Suprapubic skin (tissue), 4 donors: ENCODE measurements around the gene ALDH1L1. TPM values are rescaled to one million over a fixed set of nuclear protein-coding genes. Genes with fewer than 3 reads are reported as not detected.

Experiments used
- DNase-seq, 2 donors: peaks; one replicate each; pipeline ENCODE4 v3.0.0-alpha.2; 2019; ENCODE audit warnings: low spot score in 2 of 2
- H3K27ac ChIP-seq: fragments of 200-600 bp; sonication (generic); one replicate; pipeline ENCODE4 v1.5.1; 2019
- H3K27me3 ChIP-seq: fragments of 200-600 bp; sonication (generic); one replicate; pipeline ENCODE4 v1.5.1; 2019
- H3K36me3 ChIP-seq: fragments of 200-600 bp; sonication (generic); one replicate; pipeline ENCODE4 v1.5.1; 2019
- H3K4me1 ChIP-seq: fragments of 200-600 bp; sonication (generic); one replicate; pipeline ENCODE4 v1.5.1; 2019
- H3K4me3 ChIP-seq: fragments of 200-600 bp; sonication (generic); one replicate; pipeline ENCODE4 v1.5.1; 2019; ENCODE audit warnings: mild to moderate bottlenecking
- H3K9me3 ChIP-seq: fragments of 200-600 bp; sonication (generic); one replicate; pipeline ENCODE4 v1.5.1; 2019
- CTCF ChIP-seq, 2 donors: fragments of 200-600 bp in 1 of 2; fragments of 450-650 bp in 1 of 2; sonication (generic) in 1 of 2; IDR thresholded peaks; one replicate each; pipeline ENCODE4 v1.5.1; 2016 to 2019; ENCODE audit warnings: antibody characterized with exemption in 2 of 2, mild to moderate bottlenecking in 1 of 2, moderate library complexity in 1 of 2
- EP300 ChIP-seq: sonication (generic); formaldehyde crosslinking; IDR thresholded peaks from one replicate; pipeline ENCODE4 v1.6.1; 2017; ENCODE audit warnings: antibody characterized with exemption
- POLR2A ChIP-seq, 2 donors: fragments of 450-650 bp; IDR thresholded peaks; one replicate each; pipeline ENCODE4 v1.6.1; 2017; ENCODE audit warnings: antibody characterized with exemption in 2 of 2, mild to moderate bottlenecking in 2 of 2, moderate library complexity in 2 of 2
- POLR2AphosphoS5 ChIP-seq, 3 donors: sonication (generic); formaldehyde crosslinking; IDR thresholded peaks; one replicate each; pipeline ENCODE4 v1.6.1; 2017; ENCODE audit warnings: antibody characterized with exemption in 3 of 3
- WGBS: methylation state at CpG from one replicate; pipeline ENCODE4 v1.1.5; 2018; 5-methylcytosine and 5-hydroxymethylcytosine counted together
- total RNA-seq, 4 donors: library from RNA; depleted of rRNA; stranded (reverse); fragments of >200 nt; gene quantifications; one replicate each; pipeline ENCODE4 v1.1.0, GENCODE V29; 2016

ALDH1L1 gene
- total RNA-seq, 4 donors from 2014 or later = 5.1 to 8.5 (median 7.4) TPM

- no peak overlapping the region for H3K4me3 ChIP-seq
Observed at GRCh38 chr3:126125341-126125740, 55.0 kb downstream of the ALDH1L1 start.

GRCh38 chr3:126124896-126125295 is 55.5 kb downstream of the ALDH1L1 start:
- Histone ChIP-seq H3K36me3 (no peaks in the 10 kb centered on the region), H3K4me1 (peaks cover 6% of the 10 kb centered on the region), H3K27me3 (no peaks in the 10 kb centered on the region), H3K9me3 (no peaks in the 10 kb centered on the region), H3K27ac (no peak overlapping the region), H3K4me3 (no peak overlapping the region)
- DNase-seq = peak; percentile 35 to 48
- no peak for TF ChIP-seq POLR2A (IDR thresholded peaks at IDR 0.05)
- TF ChIP-seq CTCF (IDR thresholded peaks at IDR 0.05) = no peak
- 80% methylated on average over 9 of the region's 9 CpGs for WGBS

More at GRCh38 chr3:126125341-126125740, 55.0 kb downstream of the ALDH1L1 start:
- no peaks in the 10 kb centered on the region for H3K36me3 ChIP-seq
- no peaks in the 10 kb centered on the region for H3K9me3 ChIP-seq
- WGBS = 86% methylated on average over 5 of the region's 5 CpGs
- H3K4me1 ChIP-seq = peaks cover 6% of the 10 kb centered on the region
- TF ChIP-seq POLR2A (IDR thresholded peaks at IDR 0.05) (no peak), CTCF (IDR thresholded peaks at IDR 0.05) (no peak), EP300 (no peak), POLR2AphosphoS5 (IDR thresholded peaks at IDR 0.05) (no peak)
- H3K27me3 ChIP-seq = no peaks in the 10 kb centered on the region
- H3K27ac ChIP-seq = no peak overlapping the region
- peak; percentile 14 to 16 for DNase-seq

GRCh38 chr3:126124148-126124868 is 56.1 kb downstream of the ALDH1L1 start:
- TF ChIP-seq CTCF (IDR thresholded peaks at IDR 0.05) (no peak), POLR2A (IDR thresholded peaks at IDR 0.05) (no peak), EP300 (no peak), POLR2AphosphoS5 (IDR thresholded peaks at IDR 0.05) (no peak)
- H3K4me3 ChIP-seq = no peak overlapping the region
- no peaks in the 10 kb centered on the region for H3K9me3 ChIP-seq
- H3K27me3 ChIP-seq = no peaks in the 10 kb centered on the region
- WGBS = 79% methylated on average over 9 of the region's 10 CpGs
- H3K36me3 ChIP-seq = no peaks in the 10 kb centered on the region
- H3K4me1 ChIP-seq = peaks cover 1% of the 10 kb centered on the region
- no peak overlapping the region for H3K27ac ChIP-seq
- DNase-seq = peak; percentile 55 to 71

- Histone ChIP-seq H3K4me3 (no peak overlapping the region), H3K27ac (no peak overlapping the region), H3K9me3 (no peaks in the 10 kb centered on the region), H3K36me3 (no peaks in the 10 kb centered on the region), H3K27me3 (no peaks in the 10 kb centered on the region), H3K4me1 (no peaks in the 10 kb centered on the region)
- DNase-seq = peak; percentile 21 to 52
- WGBS = 83% methylated on average over 4 of the region's 4 CpGs
- no peak for TF ChIP-seq CTCF (IDR thresholded peaks at IDR 0.05)
- TF ChIP-seq POLR2A (IDR thresholded peaks at IDR 0.05) = no peak
- TF ChIP-seq EP300 = no peak
- no peak for TF ChIP-seq POLR2AphosphoS5 (IDR thresholded peaks at IDR 0.05)
Observed at GRCh38 chr3:126121632-126122031, 58.8 kb downstream of the ALDH1L1 start.

GRCh38 chr3:126121074-126121473 is 59.3 kb downstream of the ALDH1L1 start:
- no peak for TF ChIP-seq POLR2AphosphoS5 (IDR thresholded peaks at IDR 0.05)
- TF ChIP-seq EP300 = no peak
- TF ChIP-seq POLR2A (IDR thresholded peaks at IDR 0.05) = no peak
- no peak for TF ChIP-seq CTCF (IDR thresholded peaks at IDR 0.05)
- H3K27me3 ChIP-seq = no peaks in the 10 kb centered on the region
- peak; percentile 10 to 43 for DNase-seq
- no peak overlapping the region for H3K4me3 ChIP-seq
- H3K9me3 ChIP-seq = no peaks in the 10 kb centered on the region
- no peaks in the 10 kb centered on the region for H3K4me1 ChIP-seq
- H3K36me3 ChIP-seq = no peaks in the 10 kb centered on the region
- H3K27ac ChIP-seq = no peak overlapping the region
- WGBS = 87% methylated on average over 9 of the region's 9 CpGs
